Choroid plexus epithelial cell (primary cell): ENCODE measurements around the gene COX20.

Experiments used
- DNase-seq: peaks from one replicate; pipeline ENCODE4 v3.0.0-alpha.2; 2010; ENCODE audit warnings: low read depth
- H3K4me3 ChIP-seq: 2 replicates; pipeline ENCODE4 v1.5.1; 2011; ENCODE audit warnings: low read depth, mild to moderate bottlenecking, control low read depth, low read length, moderate library complexity
- TF ChIP-seq, protein P1 (sequence below): conservative IDR thresholded peaks from 2 replicates; pipeline ENCODE4 v1.5.1; 2011; ENCODE audit warnings: low read depth, mild to moderate bottlenecking, control low read depth, inconsistent platforms, low read length, moderate library complexity

COX20 gene

DNA sequence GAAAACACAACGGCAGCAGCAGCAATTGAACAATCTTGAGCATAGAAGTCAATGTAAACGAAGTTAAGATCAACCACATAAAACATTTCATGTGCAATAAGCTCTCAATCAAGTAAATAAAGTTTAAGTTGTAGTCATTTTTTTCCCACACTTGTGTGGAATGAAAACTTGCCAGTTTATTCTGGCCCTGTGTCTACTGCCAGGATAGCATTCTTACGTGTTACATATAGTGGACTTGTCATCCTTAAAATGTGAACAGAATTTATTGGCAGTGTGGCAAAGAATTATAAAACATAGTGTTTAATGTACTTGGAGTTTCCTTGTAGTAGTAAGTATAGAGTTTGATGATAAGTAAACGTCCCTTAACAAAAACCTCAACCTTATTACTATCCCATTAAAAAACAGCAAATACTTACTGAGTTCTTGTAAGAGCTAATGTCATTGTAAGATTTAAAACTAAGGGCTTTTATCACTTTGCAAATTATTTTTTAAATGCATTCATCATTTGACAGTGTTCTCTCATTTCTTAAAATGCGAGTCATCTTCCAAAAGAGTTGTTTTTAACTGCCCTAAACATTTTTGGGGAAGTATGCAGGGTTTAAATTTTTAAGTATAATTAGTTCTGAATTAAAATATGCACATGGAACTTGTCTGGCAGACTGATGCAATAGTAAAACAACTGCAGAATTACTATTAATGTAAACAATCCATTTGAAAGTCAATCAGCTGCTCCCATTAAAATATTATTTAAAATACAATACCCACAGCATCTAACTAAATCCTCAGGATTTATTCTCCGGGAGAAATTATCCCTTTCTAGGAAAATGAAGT, 7.9 kb downstream of the COX20 start:
- TF ChIP-seq, protein P1, sequence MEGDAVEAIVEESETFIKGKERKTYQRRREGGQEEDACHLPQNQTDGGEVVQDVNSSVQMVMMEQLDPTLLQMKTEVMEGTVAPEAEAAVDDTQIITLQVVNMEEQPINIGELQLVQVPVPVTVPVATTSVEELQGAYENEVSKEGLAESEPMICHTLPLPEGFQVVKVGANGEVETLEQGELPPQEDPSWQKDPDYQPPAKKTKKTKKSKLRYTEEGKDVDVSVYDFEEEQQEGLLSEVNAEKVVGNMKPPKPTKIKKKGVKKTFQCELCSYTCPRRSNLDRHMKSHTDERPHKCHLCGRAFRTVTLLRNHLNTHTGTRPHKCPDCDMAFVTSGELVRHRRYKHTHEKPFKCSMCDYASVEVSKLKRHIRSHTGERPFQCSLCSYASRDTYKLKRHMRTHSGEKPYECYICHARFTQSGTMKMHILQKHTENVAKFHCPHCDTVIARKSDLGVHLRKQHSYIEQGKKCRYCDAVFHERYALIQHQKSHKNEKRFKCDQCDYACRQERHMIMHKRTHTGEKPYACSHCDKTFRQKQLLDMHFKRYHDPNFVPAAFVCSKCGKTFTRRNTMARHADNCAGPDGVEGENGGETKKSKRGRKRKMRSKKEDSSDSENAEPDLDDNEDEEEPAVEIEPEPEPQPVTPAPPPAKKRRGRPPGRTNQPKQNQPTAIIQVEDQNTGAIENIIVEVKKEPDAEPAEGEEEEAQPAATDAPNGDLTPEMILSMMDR, result no peak
- no peak overlapping the region for H3K4me3 ChIP-seq
- DNase-seq, result no peak

DNA sequence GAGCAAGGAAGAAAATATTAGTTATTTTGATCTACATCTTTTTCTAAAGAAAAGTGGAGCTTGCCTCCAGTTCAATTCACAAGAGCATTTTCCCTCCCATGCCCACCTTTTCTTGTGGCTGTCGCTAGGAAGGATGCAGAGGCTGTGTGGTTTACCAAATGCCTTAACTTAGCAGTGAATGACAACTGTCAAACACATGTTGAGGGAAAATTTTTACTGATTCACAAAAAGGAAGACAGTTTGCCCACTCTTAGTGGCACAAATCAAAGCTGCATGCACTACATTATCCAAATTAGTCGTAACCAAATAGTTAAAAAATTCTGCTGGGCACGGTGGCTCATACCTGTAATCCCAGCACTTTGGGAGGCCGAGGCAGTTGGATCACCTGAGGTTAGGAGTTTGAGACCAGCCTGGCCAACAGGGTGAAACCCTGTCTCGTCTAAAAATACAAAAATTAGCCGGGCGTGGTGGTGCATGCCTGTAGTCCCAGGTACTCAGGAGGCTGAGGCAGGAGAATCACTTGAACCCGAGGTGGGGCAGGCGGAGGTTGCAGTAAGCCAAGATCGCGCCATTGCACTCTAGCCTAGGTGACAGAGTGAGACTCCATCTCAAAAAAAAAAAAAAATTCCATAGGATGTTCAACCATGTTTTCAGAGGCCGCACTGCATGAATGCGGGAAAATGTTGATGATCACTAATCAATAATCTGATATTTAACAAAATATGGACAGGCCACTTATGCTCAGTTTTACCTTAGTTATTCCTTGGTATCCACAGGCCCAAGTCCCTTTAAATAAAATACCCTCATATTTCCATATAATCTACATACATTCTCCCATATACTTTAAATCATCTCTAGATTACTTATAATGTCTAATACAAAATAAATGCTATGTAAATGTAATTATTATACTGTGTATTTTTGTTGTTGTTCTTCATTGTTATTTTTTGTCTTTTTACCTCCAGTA, 9.0 kb downstream of the COX20 start:
- TF ChIP-seq, protein P1, result no peak
- H3K4me3 ChIP-seq, result no peak overlapping the region
- no peak for DNase-seq

DNA sequence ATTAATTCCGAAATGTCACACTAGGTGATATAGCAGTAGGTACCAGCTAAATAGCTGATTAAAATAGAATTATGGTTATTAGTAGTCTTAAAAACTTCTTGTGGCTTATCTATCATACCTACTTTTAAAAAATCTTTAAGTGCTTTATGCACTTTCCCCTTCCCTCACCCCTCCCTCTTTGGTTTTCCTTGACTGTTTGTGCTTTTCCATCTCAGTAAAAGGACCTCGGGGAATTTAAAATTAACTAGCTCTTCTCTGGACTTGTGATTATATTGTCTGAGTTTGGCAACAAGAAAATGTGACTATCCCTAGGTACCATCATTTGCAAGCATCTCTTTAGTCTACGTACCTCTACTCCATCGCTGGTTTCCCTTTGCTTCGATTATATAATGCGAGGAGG, 11.2 kb downstream of the COX20 start:
- no peak for DNase-seq
- no peak overlapping the region for H3K4me3 ChIP-seq
- TF ChIP-seq, protein P1, result no peak

DNA sequence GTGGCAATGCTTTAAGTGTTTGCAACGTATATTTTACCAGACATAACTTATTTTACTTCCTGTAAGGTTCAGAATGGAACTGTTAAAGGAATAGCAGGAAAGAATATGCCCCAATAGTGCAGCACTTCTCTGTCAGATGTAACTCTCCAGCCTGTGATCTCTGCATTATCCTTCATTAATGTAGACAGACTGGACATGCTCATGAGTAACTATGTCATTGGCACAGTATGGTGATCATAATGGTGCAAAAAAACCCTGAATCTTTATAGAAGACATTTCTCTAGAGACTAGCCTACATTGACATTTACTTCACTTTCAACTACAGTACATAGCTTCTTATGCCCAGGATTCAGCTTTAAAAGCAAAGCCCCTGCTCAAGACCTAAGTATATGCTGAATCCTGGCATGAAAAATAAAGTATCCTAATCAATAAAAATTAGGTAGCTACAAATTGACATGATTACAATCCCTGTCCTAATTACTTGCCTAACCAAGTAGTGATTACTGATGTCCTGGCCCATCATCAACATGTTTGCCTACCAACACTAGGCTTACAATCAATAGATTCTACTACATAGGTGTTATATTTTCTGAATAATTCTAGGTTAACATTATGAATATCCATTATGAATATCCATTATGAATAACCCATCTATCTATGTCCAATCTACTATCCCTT, 13.9 kb downstream of the COX20 start:
- no peak for DNase-seq
- TF ChIP-seq, protein P1, result no peak
- no peak overlapping the region for H3K4me3 ChIP-seq

DNA sequence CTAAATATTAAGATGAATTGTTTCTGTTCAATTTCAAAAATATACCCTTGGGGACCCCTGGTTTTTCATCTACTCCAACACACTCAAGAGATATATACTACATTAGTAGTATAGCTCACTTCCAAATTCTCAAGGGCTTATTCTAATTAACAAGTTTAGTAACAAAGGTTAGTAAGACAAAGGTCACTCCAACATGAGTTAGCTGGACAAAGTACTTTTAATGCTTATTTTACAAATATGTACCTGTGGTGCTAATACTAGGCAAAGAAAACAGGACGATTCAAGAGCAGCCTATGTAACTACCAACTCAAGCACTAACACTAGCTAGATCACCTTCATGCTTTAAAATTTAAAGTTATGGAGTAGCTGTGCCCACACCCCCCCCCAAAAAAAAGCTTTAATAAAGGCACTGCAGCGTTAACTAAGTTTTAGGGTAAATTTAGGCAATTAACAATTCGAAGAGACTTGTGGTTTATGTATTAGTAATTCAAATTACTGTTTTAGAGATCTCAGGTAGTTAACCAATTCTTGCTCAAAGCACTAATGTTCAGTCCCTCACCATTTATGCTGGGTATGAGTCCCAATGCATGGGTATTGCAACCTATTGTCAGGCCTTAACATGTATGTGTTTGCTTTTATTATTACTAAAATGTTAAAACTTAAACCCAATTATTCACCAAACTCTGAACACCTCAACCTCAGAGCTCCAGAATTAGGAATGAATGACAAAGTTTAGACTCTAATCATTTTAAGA, 14.8 kb downstream of the COX20 start:
- TF ChIP-seq, protein P1, result no peak
- no peak overlapping the region for H3K4me3 ChIP-seq
- no peak for DNase-seq

DNA sequence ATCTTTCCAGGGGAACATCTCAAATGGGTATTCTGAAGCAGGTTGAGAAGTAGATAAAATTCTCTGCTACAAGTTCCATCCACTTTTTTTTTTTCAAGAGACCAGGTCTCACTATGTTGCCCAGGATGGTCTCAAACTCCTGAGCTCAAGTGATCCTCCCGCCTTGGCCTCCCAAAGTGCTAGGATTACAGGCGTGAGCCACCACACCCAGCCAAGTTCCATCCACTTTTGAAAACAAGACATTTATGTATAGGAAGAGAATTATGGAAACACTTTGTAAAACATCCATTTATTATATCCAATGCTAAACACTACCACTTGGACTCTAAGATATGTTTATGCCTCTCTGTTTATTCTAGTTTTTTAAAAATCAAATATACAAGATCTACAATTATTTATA, 15.4 kb downstream of the COX20 start:
- H3K4me3 ChIP-seq, result no peak overlapping the region
- TF ChIP-seq, protein P1, result no peak
- no peak for DNase-seq
